ENCODE measurements around the gene ARHGAP40. TPM values are rescaled to one million over a fixed set of nuclear protein-coding genes. Genes with fewer than 3 reads are reported as not detected.

ARHGAP40 gene
- total RNA-seq = 1.1 and 2.7 TPM in 2 replicates

DNA sequence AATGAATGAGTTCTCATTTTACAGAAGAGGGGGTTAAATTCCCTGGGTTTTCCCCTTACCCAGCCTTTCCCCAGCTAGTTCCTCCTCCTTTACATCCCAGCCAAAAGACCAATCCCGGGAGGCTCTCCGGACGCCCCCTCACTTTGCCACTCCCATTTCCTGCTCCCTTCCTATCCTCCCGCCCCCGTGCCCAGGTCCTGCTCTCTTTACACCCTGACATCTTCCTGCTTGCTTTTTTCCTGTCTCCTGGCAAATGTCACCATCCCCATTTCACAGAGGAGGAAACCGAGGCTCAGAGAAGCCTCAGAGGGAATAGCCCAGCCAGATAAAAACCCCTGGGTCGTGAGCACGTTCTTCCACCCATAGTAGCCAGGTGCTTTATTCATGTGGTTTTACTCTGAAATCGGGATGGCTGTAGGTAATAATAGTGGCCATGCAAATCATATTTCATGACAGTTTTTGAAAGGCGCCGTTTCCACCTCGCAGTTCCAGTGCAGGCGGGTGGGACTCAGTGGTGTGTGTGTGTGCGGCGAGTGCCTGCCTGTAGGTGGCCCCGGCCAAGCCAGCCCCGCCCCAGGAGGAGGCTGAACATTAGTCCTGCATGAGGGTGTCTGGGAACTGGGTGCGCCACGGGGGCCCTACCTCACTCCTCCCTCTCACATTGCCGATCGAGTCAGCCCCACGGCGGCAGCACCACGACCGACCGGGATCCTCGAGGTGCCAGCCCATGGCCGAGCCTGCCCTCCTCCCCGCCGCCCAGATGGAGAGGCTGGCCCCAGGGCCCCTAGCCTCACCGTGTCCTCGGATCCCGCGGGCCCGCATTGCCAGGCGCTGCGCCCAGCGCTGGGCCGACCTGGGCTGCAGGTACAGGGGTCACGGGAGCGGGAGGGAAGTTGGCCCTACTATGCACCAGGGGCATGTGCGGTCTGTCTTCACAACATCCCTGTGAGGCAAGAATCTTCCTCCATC, at the start of gene ARHGAP40:
Gene ARHGAP40, plus strand, starts transcription at position 594 of the 969 bp plus-strand sequence.
- FAIRE-seq (no peak), DNase-seq (ENCODE audit: low read depth) (peak; percentile 63)
- Histone ChIP-seq H3K36me3 (ENCODE audit: control insufficient read depth, insufficient read depth, low read length) (no peaks in the 10 kb centered on the region), H3K27me3 (ENCODE audit: control insufficient read depth, insufficient read depth, low read length) (no peaks in the 10 kb centered on the region), H3K4me3 (ENCODE audit: low read depth, low read length) (peak within 1 kb of the TSS; percentile 49)
- TF ChIP-seq, protein P1, sequence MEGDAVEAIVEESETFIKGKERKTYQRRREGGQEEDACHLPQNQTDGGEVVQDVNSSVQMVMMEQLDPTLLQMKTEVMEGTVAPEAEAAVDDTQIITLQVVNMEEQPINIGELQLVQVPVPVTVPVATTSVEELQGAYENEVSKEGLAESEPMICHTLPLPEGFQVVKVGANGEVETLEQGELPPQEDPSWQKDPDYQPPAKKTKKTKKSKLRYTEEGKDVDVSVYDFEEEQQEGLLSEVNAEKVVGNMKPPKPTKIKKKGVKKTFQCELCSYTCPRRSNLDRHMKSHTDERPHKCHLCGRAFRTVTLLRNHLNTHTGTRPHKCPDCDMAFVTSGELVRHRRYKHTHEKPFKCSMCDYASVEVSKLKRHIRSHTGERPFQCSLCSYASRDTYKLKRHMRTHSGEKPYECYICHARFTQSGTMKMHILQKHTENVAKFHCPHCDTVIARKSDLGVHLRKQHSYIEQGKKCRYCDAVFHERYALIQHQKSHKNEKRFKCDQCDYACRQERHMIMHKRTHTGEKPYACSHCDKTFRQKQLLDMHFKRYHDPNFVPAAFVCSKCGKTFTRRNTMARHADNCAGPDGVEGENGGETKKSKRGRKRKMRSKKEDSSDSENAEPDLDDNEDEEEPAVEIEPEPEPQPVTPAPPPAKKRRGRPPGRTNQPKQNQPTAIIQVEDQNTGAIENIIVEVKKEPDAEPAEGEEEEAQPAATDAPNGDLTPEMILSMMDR (IDR thresholded peaks at IDR 0.05; ENCODE audit: insufficient read depth, low read length, severe bottlenecking) = peak; percentile 67

DNA sequence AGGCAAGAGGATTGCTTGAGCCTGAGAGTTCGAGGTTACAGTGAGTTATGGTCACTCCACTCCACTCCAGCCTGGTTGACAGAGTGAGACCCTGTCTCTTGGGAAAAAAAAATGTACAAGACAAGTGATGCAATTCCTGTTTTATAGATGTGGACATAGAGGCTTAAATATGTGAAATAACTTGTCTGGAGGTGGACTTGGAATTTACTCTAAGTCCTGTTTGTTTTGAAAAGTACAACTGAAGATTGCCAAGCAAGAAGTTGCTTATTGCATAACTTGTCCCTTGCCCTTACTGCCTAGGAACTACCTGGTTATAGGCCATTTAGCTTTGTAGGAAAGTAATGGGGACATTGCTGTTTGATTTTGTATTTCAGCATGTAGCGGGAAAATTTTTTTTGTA, 46.6 kb upstream of the ARHGAP40 start:
- peaks cover 7% of the 10 kb centered on the region for H3K36me3 ChIP-seq (ENCODE audit: control insufficient read depth, insufficient read depth, low read length)
- no peak for FAIRE-seq
- no peak overlapping the region for H3K4me3 ChIP-seq (ENCODE audit: low read depth, low read length)
- no peak for DNase-seq (ENCODE audit: low read depth)
- no peaks in the 10 kb centered on the region for H3K27me3 ChIP-seq (ENCODE audit: control insufficient read depth, insufficient read depth, low read length)
- TF ChIP-seq, protein P1 (IDR thresholded peaks at IDR 0.05; ENCODE audit: insufficient read depth, low read length, severe bottlenecking) = no peak

DNA sequence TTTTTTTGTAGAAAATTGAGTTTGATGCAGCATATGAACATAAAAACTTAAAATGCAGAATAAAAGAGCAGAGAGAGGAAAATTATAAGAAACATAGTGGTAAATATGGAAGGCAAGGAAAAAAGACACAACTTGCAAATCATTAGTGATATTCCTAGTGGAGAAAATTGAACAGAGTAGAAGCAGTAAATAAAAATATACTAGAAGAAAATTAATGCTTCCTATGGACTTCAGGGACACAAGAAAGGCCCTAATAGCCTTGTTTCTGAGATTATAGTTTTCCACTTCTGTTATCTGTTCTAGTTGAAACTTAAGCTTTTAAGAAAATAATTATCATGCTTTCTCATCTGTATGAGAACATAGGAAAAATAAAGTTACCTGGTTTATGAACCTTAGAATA, 46.2 kb upstream of the ARHGAP40 start:
- Histone ChIP-seq H3K36me3 (ENCODE audit: control insufficient read depth, insufficient read depth, low read length) (peaks cover 7% of the 10 kb centered on the region), H3K27me3 (ENCODE audit: control insufficient read depth, insufficient read depth, low read length) (no peaks in the 10 kb centered on the region), H3K4me3 (ENCODE audit: low read depth, low read length) (no peak overlapping the region)
- TF ChIP-seq, protein P1 (IDR thresholded peaks at IDR 0.05; ENCODE audit: insufficient read depth, low read length, severe bottlenecking) = no peak
- DNase-seq (ENCODE audit: low read depth) (no peak), FAIRE-seq (no peak)

DNA sequence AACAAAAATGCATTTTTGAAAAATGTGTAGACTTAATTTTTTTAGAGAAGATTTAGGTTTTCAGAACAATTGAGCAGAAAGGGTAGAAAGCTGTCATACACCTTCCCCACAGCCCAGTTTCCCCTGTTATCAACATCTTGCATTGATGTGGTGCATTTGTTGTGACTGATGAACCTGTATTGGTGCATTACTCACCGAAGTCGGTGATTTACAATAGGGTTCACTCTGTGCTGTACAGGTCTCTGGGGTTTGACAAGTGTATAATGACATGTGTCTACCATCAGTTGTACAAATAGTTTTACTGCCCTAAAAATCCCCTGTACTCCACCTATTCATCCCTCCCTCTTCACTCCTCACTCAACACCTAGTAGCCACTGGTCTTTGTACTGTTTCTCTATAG, 44.4 kb upstream of the ARHGAP40 start:
- no peak overlapping the region for H3K4me3 ChIP-seq (ENCODE audit: low read depth, low read length)
- peaks cover 5% of the 10 kb centered on the region for H3K36me3 ChIP-seq (ENCODE audit: control insufficient read depth, insufficient read depth, low read length)
- no peaks in the 10 kb centered on the region for H3K27me3 ChIP-seq (ENCODE audit: control insufficient read depth, insufficient read depth, low read length)
- FAIRE-seq (no peak), DNase-seq (ENCODE audit: low read depth) (no peak)
- TF ChIP-seq, protein P1 (IDR thresholded peaks at IDR 0.05; ENCODE audit: insufficient read depth, low read length, severe bottlenecking) = no peak

DNA sequence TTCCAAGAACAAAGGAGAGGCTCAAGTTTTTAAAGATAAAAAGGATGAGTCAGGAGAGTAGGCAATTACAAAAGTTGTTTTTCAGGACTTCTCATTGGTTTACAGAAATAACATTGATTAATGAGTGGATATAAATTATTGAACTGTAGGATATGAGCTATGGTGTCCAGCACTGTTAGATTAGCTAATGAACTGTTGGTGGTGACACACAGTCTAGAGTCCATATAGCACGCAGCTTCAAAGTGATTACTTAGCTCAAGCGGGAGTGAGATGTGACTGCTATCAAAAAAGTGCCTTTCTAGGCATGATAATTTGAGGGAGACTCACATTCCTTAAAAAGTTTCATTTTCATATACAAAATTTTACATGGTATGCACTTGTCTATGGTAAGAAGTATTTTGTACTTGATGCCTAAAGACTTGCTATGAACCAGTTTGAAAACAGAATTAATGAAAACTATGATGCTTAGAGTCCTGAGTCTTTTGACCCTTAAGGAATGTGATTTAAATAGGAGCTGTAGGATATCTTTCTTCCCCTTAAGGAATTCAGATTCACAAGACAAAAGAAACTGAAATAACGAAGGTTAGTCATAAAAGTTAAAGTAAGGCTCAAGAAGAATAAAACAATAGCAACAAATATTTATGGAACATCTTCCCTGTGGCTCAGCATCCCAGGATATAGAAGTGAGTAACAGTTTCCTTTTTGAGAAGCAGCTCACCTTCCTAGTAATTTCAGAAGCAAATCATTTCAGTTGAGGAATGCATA, 42.8 kb upstream of the ARHGAP40 start:
- no peaks in the 10 kb centered on the region for H3K27me3 ChIP-seq (ENCODE audit: control insufficient read depth, insufficient read depth, low read length)
- peaks cover 5% of the 10 kb centered on the region for H3K36me3 ChIP-seq (ENCODE audit: control insufficient read depth, insufficient read depth, low read length)
- DNase-seq (ENCODE audit: low read depth) = no peak
- H3K4me3 ChIP-seq (ENCODE audit: low read depth, low read length) = no peak overlapping the region
- TF ChIP-seq, protein P1 (IDR thresholded peaks at IDR 0.05; ENCODE audit: insufficient read depth, low read length, severe bottlenecking) = no peak
- no peak for FAIRE-seq

All from bronchial epithelial cell (primary cell).